OCI-LY3 (cell line): Measurements from ENCODE around the gene CTNND1.

Experiments
- CTCF ChIP-seq: fragments of 200-600, 300-600 bp; sonication (generic); IDR thresholded peaks from 2 replicates; pipeline ENCODE4 v1.5.1; 2014; ENCODE audit warnings: antibody characterized with exemption, low read length, low read depth
- EZH2phosphoT487 ChIP-seq: fragments of 200-600 bp; shearing (Covaris generic); IDR thresholded peaks from 2 replicates; pipeline ENCODE4 v1.6.1; 2018; ENCODE audit warnings: antibody characterized with exemption, mixed run types, low read depth

- no peak for TF ChIP-seq CTCF
- TF ChIP-seq EZH2phosphoT487 = no peak
These were observed 25.8 kb upstream of the CTNND1 start for GRCh38 chr11:57735619-57736298.
